GM23338 (cell line): ENCODE data around the gene INO80C.

Experiments
- CREB1 ChIP-seq: fragments of 250-450 bp; sonication (Bioruptor Pico); IDR thresholded peaks from 2 replicates; pipeline ENCODE4 v1.5.0; 2020; ENCODE audit warnings: low read depth, mild to moderate bottlenecking, moderate library complexity
- EZH2 ChIP-seq: fragments of 200-600 bp; sonication (generic); IDR thresholded peaks from one replicate; pipeline ENCODE4 v1.8.0; 2017; ENCODE audit warnings: antibody characterized with exemption, mild to moderate bottlenecking, low read depth; ENCODE audit not compliant: unreplicated experiment
- EZH2phosphoT487 ChIP-seq: fragments of 200-600 bp; sonication (generic); IDR thresholded peaks from one replicate; pipeline ENCODE4 v1.8.1; 2018; ENCODE audit warnings: antibody characterized with exemption; ENCODE audit not compliant: unreplicated experiment
- JUNB ChIP-seq: IDR thresholded peaks from one replicate; pipeline ENCODE4 v1.6.1; 2016; ENCODE audit warnings: antibody characterized with exemption; ENCODE audit not compliant: unreplicated experiment
- NANOG ChIP-seq: IDR thresholded peaks from 2 replicates; pipeline ENCODE4 v1.6.1; 2016; ENCODE audit warnings: antibody characterized with exemption, borderline replicate concordance
- POLR2AphosphoS5 ChIP-seq: IDR thresholded peaks from 2 replicates; pipeline ENCODE4 v1.6.1; 2016; ENCODE audit warnings: antibody characterized with exemption, low read depth
- REST ChIP-seq: IDR thresholded peaks from one replicate; pipeline ENCODE4 v1.6.1; 2018; ENCODE audit warnings: antibody characterized with exemption; ENCODE audit not compliant: unreplicated experiment
- STAT1 ChIP-seq: IDR thresholded peaks from one replicate; pipeline ENCODE4 v1.6.1; 2016; ENCODE audit warnings: antibody characterized with exemption; ENCODE audit not compliant: unreplicated experiment
- ZNF114 ChIP-seq: fragments of 250-450 bp; sonication (Bioruptor Pico); IDR thresholded peaks from 2 replicates; pipeline ENCODE4 v1.5.0; 2020; ENCODE audit warnings: mild to moderate bottlenecking, moderate library complexity
- ZNF331 ChIP-seq: fragments of 250-450 bp; sonication (Bioruptor Pico); IDR thresholded peaks from 2 replicates; pipeline ENCODE4 v1.5.0; 2020; ENCODE audit warnings: low read depth, mild to moderate bottlenecking, moderate library complexity
- TF ChIP-seq, protein P1 (sequence below), 2 experiments: fragments of 200-600 bp in 1 of 2; sonication (generic) in 1 of 2; conservative IDR thresholded peaks; 2 replicates each; pipeline versions ENCODE4 v1.5.1 to v1.6.1; 2016 to 2017; ENCODE audit warnings: antibody characterized with exemption in 2 of 2, low read depth in 2 of 2, mild to moderate bottlenecking in 2 of 2, moderate library complexity in 1 of 2
- TF ChIP-seq, protein P2 (sequence below): IDR thresholded peaks from 2 replicates; pipeline ENCODE4 v1.6.1; 2016; ENCODE audit warnings: antibody characterized with exemption

DNA sequence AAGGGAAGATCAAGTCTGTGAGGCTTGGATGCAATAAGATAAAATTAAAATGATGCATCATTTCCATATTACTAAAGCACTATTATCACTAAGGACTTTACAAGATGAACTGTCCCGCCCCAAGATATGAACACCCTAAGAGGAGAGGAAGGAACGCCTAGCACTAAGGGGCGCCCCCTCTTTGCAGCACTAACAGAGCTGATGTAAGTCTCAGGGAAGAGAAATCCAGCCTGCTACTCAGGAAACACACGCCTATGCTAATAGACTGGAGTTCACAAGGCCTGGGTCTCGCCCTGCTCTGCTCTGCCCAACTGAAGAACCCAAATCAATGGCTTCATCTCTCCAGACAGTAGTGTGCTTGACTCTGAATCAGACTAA lies 6.1 kb downstream of the INO80C start:
- TF ChIP-seq, protein P1, sequence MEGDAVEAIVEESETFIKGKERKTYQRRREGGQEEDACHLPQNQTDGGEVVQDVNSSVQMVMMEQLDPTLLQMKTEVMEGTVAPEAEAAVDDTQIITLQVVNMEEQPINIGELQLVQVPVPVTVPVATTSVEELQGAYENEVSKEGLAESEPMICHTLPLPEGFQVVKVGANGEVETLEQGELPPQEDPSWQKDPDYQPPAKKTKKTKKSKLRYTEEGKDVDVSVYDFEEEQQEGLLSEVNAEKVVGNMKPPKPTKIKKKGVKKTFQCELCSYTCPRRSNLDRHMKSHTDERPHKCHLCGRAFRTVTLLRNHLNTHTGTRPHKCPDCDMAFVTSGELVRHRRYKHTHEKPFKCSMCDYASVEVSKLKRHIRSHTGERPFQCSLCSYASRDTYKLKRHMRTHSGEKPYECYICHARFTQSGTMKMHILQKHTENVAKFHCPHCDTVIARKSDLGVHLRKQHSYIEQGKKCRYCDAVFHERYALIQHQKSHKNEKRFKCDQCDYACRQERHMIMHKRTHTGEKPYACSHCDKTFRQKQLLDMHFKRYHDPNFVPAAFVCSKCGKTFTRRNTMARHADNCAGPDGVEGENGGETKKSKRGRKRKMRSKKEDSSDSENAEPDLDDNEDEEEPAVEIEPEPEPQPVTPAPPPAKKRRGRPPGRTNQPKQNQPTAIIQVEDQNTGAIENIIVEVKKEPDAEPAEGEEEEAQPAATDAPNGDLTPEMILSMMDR (conservative IDR thresholded peaks at IDR 0.05; ENCODE audit: low read depth in 2 of 2): peak in 1 of 2 experiments; percentile 40; a peak in 2 of 4 replicates
- TF ChIP-seq REST (no peak), POLR2AphosphoS5 (peak; percentile 27; the same call in 1 of the 2 replicates), EZH2 (no peak), ZNF114 (CRISPR knock-in tag) (no peak), ZNF331 (CRISPR knock-in tag) (no peak), EZH2phosphoT487 (no peak), STAT1 (no peak), CREB1 (CRISPR knock-in tag) (no peak), NANOG (no peak), JUNB (no peak)
- TF ChIP-seq, protein P2, sequence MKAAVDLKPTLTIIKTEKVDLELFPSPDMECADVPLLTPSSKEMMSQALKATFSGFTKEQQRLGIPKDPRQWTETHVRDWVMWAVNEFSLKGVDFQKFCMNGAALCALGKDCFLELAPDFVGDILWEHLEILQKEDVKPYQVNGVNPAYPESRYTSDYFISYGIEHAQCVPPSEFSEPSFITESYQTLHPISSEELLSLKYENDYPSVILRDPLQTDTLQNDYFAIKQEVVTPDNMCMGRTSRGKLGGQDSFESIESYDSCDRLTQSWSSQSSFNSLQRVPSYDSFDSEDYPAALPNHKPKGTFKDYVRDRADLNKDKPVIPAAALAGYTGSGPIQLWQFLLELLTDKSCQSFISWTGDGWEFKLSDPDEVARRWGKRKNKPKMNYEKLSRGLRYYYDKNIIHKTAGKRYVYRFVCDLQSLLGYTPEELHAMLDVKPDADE: no peak
